GM18907 (cell line): ENCODE measurements around the gene ZC3H12D.
"Not testable (repeated sequence)": the region's sequence is repeated elsewhere in the genome, so short reads cannot be mapped to it uniquely, and the experiment has no call there.

Experiments used
- ATAC-seq: cut with Tn5 transposase; IDR thresholded peaks from one replicate; pipeline ENCODE4 v1.9.1; 2021; ENCODE audit warnings: mild to moderate bottlenecking, moderate library complexity; ENCODE audit not compliant: unreplicated experiment

Gene ZC3H12D

GRCh38 chr6:149484733-149485700, at the start of gene ZC3H12D:
Gene ZC3H12D, minus strand, starts transcription at chr6:149485014. Its CDS starts 10,471 bp downstream, at chr6:149474543.
- peak; percentile 57 for ATAC-seq

GRCh38 chr6:149529650-149530049, 44.8 kb upstream of the ZC3H12D start:
- ATAC-seq: no peak

GRCh38 chr6:149515494-149515893, 30.7 kb upstream of the ZC3H12D start:
- no peak for ATAC-seq

- ATAC-seq: no peak
Measured at GRCh38 chr6:149513915-149514314, 29.1 kb upstream of the ZC3H12D start.

GRCh38 chr6:149510793-149511512, 26.1 kb upstream of the ZC3H12D start:
- ATAC-seq: no peak

- no peak for ATAC-seq
Measured at GRCh38 chr6:149508485-149508884, 23.7 kb upstream of the ZC3H12D start.

GRCh38 chr6:149503872-149504271, 19.1 kb upstream of the ZC3H12D start:
- no peak for ATAC-seq

- no peak for ATAC-seq
Measured at GRCh38 chr6:149503276-149503675, 18.5 kb upstream of the ZC3H12D start.

- no peak for ATAC-seq
Measured at GRCh38 chr6:149501768-149502167, 17.0 kb upstream of the ZC3H12D start.

- ATAC-seq: no peak
Measured at GRCh38 chr6:149501201-149501600, 16.4 kb upstream of the ZC3H12D start.

- ATAC-seq: no peak
Measured at GRCh38 chr6:149500096-149500495, 15.3 kb upstream of the ZC3H12D start.

GRCh38 chr6:149499066-149499465, 14.3 kb upstream of the ZC3H12D start:
- no peak for ATAC-seq

GRCh38 chr6:149497365-149497764, 12.6 kb upstream of the ZC3H12D start:
- ATAC-seq: no peak

GRCh38 chr6:149496597-149496996, 11.8 kb upstream of the ZC3H12D start:
- peak; percentile 45 for ATAC-seq

- not testable (repeated sequence) for ATAC-seq
Measured at GRCh38 chr6:149495349-149496016, 10.7 kb upstream of the ZC3H12D start.

GRCh38 chr6:149494810-149495209, 10.0 kb upstream of the ZC3H12D start:
- peak; percentile 78 for ATAC-seq

- ATAC-seq: no peak
Measured at GRCh38 chr6:149493761-149494320, 9.0 kb upstream of the ZC3H12D start.

- no peak for ATAC-seq
Measured at GRCh38 chr6:149492798-149493343, 8.1 kb upstream of the ZC3H12D start.

- no peak for ATAC-seq
Measured at GRCh38 chr6:149489967-149490366, 5.2 kb upstream of the ZC3H12D start.

- no peak for ATAC-seq
Measured at GRCh38 chr6:149488815-149489214, 4.0 kb upstream of the ZC3H12D start.

GRCh38 chr6:149487316-149487715, 2.5 kb upstream of the ZC3H12D start:
- ATAC-seq: no peak
